ENCODE results near the gene DHPS.
"Not testable (repeated sequence)": the region's sequence is repeated elsewhere in the genome, so short reads cannot be mapped to it uniquely, and the experiment has no call there.

The DHPS gene

DNA sequence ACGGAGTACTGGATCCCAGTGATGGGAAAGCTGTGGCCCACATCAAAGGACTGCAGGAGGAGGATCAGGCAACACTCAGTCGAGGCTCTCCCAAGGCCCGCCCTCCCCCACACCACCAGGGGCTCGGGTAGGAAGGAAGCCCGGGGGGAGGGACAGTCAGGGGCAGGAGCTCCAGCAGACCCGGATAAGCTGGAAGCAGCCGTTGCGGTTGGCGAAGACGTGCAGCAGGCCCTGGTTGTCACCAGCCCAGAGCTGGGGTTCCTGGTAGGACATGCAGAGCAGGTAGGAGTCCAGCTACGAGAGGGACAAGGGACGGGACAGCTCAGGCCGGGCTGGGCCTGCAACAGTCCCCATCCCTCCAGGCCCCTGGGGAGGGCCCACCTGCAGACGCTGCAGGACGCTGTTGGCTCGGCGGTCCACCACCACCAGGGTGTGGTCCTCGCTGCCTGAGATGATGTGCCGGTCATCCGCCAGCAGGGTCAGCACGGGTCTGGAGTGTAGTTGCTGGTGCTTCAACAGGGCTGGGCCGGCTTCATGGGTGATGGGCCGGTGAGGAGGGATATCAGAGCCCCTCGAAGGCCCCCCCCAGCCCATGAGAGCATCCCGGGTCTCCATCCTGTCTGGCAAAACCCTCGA is 8.0 kb upstream of the DHPS start:
- TF ChIP-seq, protein P1, sequence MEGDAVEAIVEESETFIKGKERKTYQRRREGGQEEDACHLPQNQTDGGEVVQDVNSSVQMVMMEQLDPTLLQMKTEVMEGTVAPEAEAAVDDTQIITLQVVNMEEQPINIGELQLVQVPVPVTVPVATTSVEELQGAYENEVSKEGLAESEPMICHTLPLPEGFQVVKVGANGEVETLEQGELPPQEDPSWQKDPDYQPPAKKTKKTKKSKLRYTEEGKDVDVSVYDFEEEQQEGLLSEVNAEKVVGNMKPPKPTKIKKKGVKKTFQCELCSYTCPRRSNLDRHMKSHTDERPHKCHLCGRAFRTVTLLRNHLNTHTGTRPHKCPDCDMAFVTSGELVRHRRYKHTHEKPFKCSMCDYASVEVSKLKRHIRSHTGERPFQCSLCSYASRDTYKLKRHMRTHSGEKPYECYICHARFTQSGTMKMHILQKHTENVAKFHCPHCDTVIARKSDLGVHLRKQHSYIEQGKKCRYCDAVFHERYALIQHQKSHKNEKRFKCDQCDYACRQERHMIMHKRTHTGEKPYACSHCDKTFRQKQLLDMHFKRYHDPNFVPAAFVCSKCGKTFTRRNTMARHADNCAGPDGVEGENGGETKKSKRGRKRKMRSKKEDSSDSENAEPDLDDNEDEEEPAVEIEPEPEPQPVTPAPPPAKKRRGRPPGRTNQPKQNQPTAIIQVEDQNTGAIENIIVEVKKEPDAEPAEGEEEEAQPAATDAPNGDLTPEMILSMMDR (IDR thresholded peaks at IDR 0.05; ENCODE audit: low read depth, low read length) = no peak
- in situ Hi-C loops (cut with HindIII; ENCODE audit: low sequenced_read_pairs) = no loop called here
- DNase-seq (ENCODE audit: low read depth, low spot score) = no peak
- no peak overlapping the region for H3K4me3 ChIP-seq (ENCODE audit: low read depth, low read length)

DNA sequence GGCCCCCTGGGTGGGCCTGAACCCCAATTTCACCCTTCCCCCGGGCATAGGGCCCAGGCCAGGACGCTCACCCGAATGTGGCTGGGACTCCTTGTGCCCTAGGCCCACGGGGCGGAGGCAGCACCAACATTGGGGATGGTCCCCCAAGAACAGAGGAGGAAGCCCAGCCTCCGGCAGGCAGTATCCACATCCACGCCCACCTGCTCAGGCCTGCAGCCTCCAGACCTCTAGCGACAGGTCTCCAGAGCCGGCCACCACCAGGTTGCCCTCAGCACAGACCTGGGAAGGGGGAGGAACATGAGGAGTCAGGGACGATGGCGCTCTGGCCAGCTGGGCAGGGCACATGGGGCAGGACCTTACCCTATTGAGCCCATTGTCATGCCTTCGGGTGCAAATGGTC is 7.3 kb upstream of the DHPS start:
- TF ChIP-seq, protein P1 (IDR thresholded peaks at IDR 0.05; ENCODE audit: low read depth, low read length) = no peak

DNA sequence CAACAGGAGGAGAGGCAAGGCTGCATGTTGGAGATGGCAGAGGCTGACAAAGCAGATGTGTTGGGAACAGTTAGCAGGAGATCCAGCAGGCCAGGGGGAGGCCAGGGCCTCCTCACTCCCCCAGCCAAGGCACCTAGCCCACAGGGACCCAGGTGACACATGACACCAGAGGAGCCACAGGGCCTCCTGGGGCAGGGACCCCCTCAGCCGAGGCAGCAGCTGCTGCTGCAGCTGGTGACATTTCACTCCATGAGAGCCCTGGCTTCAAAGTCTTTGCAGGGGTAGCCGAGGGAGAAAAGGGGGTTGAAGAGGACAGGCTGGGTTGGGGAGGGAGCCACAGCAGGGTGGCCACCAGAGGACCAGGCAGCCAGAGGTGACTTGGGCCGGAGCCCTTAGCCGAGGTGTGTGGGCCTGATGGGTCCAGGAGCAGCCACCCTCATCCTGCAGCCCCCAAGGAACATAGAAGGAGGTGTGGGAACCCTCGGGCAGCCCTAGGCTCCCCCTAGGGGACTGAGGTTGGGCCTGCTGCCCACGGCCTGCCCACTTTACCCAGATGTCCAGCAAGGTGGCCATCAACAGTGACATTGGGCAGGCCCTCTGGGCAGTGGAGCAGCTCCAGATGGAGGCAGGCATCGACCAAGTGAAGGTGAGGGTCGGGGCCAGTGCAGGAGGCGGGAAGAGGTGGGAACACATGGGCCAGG is 6.0 kb upstream of the DHPS start, which contains the start of gene GNG14:
GNG14 (plus strand) TSS at position 503 of the 701 bp plus-strand sequence; CDS start at position 554, 51 bp downstream.
- H3K4me3 ChIP-seq (ENCODE audit: low read depth, low read length) = no peak within 1 kb of the TSS
- TF ChIP-seq, protein P1 (IDR thresholded peaks at IDR 0.05; ENCODE audit: low read depth, low read length) = no peak
- in situ Hi-C loops (cut with HindIII; ENCODE audit: low sequenced_read_pairs) = no loop called here
- no peak for DNase-seq (ENCODE audit: low read depth, low spot score)

More for the DNA sequence above, 7.3 kb upstream of the DHPS start:
- in situ Hi-C loops (cut with HindIII; ENCODE audit: low sequenced_read_pairs) = no loop called here
- no peak for DNase-seq (ENCODE audit: low read depth, low spot score)
- no peak overlapping the region for H3K4me3 ChIP-seq (ENCODE audit: low read depth, low read length)

DNA sequence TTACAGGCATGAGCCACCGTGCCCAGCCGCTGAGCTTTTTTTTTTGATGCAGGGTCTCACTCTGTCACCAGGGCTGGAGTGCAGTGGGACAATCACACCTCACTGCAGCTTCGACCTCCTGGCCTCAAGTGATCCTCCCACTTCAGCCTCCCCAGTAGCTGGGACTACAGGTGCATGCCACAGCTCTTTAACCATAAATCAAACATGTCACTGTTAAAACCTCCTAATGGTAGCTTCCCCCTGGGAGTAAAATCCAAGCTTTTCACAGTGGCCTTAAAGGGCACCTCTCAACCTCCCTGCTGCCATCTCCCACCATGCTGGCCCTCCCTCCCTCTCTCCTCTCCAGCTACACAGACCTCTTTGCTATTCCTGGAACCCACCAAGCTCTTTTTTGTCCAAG is 4.2 kb upstream of the DHPS start:
- no peak overlapping the region for H3K4me3 ChIP-seq (ENCODE audit: low read depth, low read length)
- DNase-seq (ENCODE audit: low read depth, low spot score) = no peak
- in situ Hi-C loops (cut with HindIII; ENCODE audit: low sequenced_read_pairs) = no loop called here
- TF ChIP-seq, protein P1 (IDR thresholded peaks at IDR 0.05; ENCODE audit: low read depth, low read length) = no peak

DNA sequence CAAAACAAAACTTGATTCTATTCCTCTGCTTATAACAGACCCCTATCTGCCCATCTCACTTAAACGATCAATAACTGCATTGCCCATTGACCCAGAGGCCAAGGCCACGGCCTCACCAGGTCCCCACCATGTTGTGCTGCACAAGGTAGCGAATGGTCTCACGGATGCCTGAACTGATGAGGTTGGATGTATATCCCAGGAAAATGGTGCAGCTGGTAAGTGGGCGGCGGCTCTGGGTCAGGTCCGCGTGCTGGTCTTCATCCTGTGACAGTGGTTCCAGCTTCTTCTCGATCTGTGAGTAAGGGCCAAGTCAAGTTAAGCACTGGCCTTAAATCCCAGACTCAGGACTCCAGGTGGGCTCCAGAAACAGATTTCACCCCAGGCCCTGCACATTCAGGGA is 1.6 kb downstream of the DHPS start:
- in situ Hi-C loops (cut with HindIII; ENCODE audit: low sequenced_read_pairs) = no loop called here
- TF ChIP-seq, protein P1 (IDR thresholded peaks at IDR 0.05; ENCODE audit: low read depth, low read length) = no peak
- no peak overlapping the region for H3K4me3 ChIP-seq (ENCODE audit: low read depth, low read length)
- no peak for DNase-seq (ENCODE audit: low read depth, low spot score)

DNA sequence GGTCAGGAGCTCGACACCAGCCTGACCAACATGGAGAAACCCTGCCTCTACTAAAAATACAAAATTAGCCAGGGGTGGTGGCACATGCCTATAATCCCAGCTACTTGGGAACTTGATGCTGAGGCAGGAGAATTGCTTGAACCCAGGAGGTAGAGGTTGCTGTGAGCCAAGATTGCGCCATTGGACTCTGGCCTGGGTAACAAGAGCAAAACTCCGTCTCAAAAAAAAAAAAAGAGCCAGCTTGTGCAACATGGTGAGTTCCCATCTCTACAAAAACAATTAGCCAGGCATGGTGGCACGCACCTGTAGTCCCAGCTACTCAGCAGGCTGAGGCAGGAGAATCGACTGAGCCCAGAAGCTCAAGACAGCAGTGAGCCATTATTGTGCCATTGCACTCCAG is 3.6 kb downstream of the DHPS start:
- DNase-seq (ENCODE audit: low read depth, low spot score); H3K4me3 ChIP-seq (ENCODE audit: low read depth, low read length); in situ Hi-C loops (cut with HindIII; ENCODE audit: low sequenced_read_pairs): not testable (repeated sequence)

DNA sequence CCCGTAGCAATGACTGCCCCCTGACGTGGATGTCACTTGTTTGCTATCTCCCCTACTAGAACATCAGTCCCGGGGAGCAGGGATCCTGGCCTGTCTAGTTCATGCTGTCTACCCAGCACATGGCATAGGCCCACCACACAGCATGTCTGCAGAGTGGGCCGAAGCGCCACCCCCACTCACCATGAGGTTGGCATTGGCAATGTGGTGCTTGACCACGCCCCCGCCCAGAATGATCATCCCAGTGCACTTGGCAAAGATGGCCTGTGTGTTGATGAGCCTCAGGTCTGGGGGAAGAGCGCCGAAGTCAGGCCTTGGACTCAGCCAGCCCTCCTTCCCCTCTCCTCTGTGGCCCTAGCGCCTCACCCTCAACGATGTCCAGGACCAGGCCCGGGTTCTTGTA is 4.8 kb downstream of the DHPS start:
- DNase-seq (ENCODE audit: low read depth, low spot score) = no peak

More for the DNA sequence above, 4.8 kb downstream of the DHPS start:
- in situ Hi-C loops (cut with HindIII; ENCODE audit: low sequenced_read_pairs) = no loop called here
- H3K4me3 ChIP-seq (ENCODE audit: low read depth, low read length) = no peak overlapping the region
- TF ChIP-seq, protein P1 (IDR thresholded peaks at IDR 0.05; ENCODE audit: low read depth, low read length) = no peak

Measured in astrocyte of the spinal cord (primary cell).